Natural killer cell (primary cell): ENCODE data around the gene EXOC6B. TPM values are rescaled to one million over a fixed set of nuclear protein-coding genes. Genes with fewer than 3 reads are reported as not detected.

ENCODE experiments used
- ATAC-seq, 3 donors: fragments of 150-1000 bp in 2 of 3; fragments of 200-7000 bp in 1 of 3; cut with Tn5 transposase; 1 replicate in 1 of 3; 2 replicates in 2 of 3; pipeline ENCODE4 v1.10.0; 2021; ENCODE audit warnings: mild to moderate bottlenecking in 2 of 3, moderate library complexity in 2 of 3
- DNase-seq, 2 donors: peaks; one replicate each; pipeline versions ENCODE4 v3.0.0 to v3.0.0-alpha.2; 2013 to 2021; ENCODE audit warnings: mixed read lengths in 1 of 2
- H3K27ac ChIP-seq: one replicate; pipeline ENCODE4 v1.5.1; 2013; ENCODE audit warnings: mild to moderate bottlenecking, low read length
- H3K27me3 ChIP-seq: one replicate; pipeline ENCODE4 v1.6.1; 2013; ENCODE audit warnings: low read length; ENCODE audit not compliant: control insufficient read depth, insufficient read depth
- H3K36me3 ChIP-seq: one replicate; pipeline ENCODE4 v1.6.1; 2013; ENCODE audit warnings: low read length; ENCODE audit not compliant: control insufficient read depth, insufficient read depth
- H3K4me1 ChIP-seq: one replicate; pipeline ENCODE4 v1.6.1; 2013; ENCODE audit warnings: low read length; ENCODE audit not compliant: control insufficient read depth, insufficient read depth
- H3K4me3 ChIP-seq: one replicate; pipeline ENCODE4 v1.5.1; 2013; ENCODE audit warnings: low read length
- H3K9me3 ChIP-seq: one replicate; pipeline ENCODE4 v1.6.1; 2013; ENCODE audit warnings: low read length; ENCODE audit not compliant: control insufficient read depth, insufficient read depth
- H3K27ac Mint-ChIP-seq, 2 donors: one replicate each; pipeline ENCODE4 v1.8.0; 2022; ENCODE audit warnings: mild to moderate bottlenecking in 2 of 2, mixed read lengths in 2 of 2, moderate library complexity in 1 of 2
- H3K27me3 Mint-ChIP-seq, 2 donors: one replicate each; pipeline ENCODE4 v1.8.0; 2022; ENCODE audit warnings: low read depth in 2 of 2, mixed read lengths in 2 of 2
- H3K36me3 Mint-ChIP-seq: one replicate; pipeline ENCODE4 v1.8.0; 2022; ENCODE audit warnings: mixed read lengths
- H3K4me1 Mint-ChIP-seq, 2 donors: one replicate each; pipeline ENCODE4 v1.8.0; 2022; ENCODE audit warnings: mixed read lengths in 2 of 2
- H3K4me3 Mint-ChIP-seq: one replicate; pipeline ENCODE4 v1.8.0; 2022; ENCODE audit warnings: mild to moderate bottlenecking, moderate library complexity, mixed read lengths
- H3K9me3 Mint-ChIP-seq, 2 donors: one replicate each; pipeline ENCODE4 v1.8.0; 2022; ENCODE audit warnings: mixed read lengths in 2 of 2
- WGBS: methylation state at CpG from one replicate; pipeline ENCODE4 v1.1.7; 2013; ENCODE audit warnings: missing lambda C conversion rate; ENCODE audit not compliant: insufficient coverage; 5-methylcytosine and 5-hydroxymethylcytosine counted together
- intact Hi-C: fragments of 100-400 bp; cut with micrococcal nuclease; formaldehyde crosslinking; loops from one replicate; pipeline ENCODE4 v1.14.2; 2022
- total RNA-seq, 4 donors: library from RNA; stranded (reverse); fragments of 120-200 nt in 1 of 4; gene quantifications; one replicate each; pipeline versions ENCODE4 v1.2.3 to v1.2.4, GENCODE V29; 2013 to 2022
- TF ChIP-seq, protein P1 (sequence below): fragments of 200-600 bp; IDR thresholded peaks from one replicate; pipeline ENCODE4 v1.8.0; 2022; ENCODE audit warnings: antibody characterized with exemption

Gene EXOC6B
- total RNA-seq, 3 donors from 2014 or later (not counting 1 experiment from before 2014, with no cell fraction given): 16.6 to 17.2 (median 17.1) TPM

GRCh38 chr2:72271766-72272641, 553.8 kb downstream of the EXOC6B start:
- intact Hi-C loops: no loop called here
- DNase-seq (no peak), ATAC-seq (no peak)
- Mint-ChIP-seq H3K9me3 (no peaks in the 10 kb centered on the region), H3K27ac (no peak overlapping the region), H3K4me3 (no peak overlapping the region), H3K27me3 (no peaks in the 10 kb centered on the region), H3K36me3 (no peaks in the 10 kb centered on the region), H3K4me1 (no peaks in the 10 kb centered on the region)
- no peak overlapping the region for H3K4me3 ChIP-seq
- H3K9me3 ChIP-seq: no peaks in the 10 kb centered on the region
- no peak overlapping the region for H3K27ac ChIP-seq
- H3K27me3 ChIP-seq: no peaks in the 10 kb centered on the region
- no peaks in the 10 kb centered on the region for H3K4me1 ChIP-seq
- TF ChIP-seq, protein P1, sequence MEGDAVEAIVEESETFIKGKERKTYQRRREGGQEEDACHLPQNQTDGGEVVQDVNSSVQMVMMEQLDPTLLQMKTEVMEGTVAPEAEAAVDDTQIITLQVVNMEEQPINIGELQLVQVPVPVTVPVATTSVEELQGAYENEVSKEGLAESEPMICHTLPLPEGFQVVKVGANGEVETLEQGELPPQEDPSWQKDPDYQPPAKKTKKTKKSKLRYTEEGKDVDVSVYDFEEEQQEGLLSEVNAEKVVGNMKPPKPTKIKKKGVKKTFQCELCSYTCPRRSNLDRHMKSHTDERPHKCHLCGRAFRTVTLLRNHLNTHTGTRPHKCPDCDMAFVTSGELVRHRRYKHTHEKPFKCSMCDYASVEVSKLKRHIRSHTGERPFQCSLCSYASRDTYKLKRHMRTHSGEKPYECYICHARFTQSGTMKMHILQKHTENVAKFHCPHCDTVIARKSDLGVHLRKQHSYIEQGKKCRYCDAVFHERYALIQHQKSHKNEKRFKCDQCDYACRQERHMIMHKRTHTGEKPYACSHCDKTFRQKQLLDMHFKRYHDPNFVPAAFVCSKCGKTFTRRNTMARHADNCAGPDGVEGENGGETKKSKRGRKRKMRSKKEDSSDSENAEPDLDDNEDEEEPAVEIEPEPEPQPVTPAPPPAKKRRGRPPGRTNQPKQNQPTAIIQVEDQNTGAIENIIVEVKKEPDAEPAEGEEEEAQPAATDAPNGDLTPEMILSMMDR: no peak
- 80% methylated on average over 4 of the region's 5 CpGs for WGBS
- H3K36me3 ChIP-seq: no peaks in the 10 kb centered on the region

GRCh38 chr2:72271276-72271614, 554.6 kb downstream of the EXOC6B start:
- Histone ChIP-seq H3K9me3 (no peaks in the 10 kb centered on the region), H3K4me1 (no peaks in the 10 kb centered on the region), H3K4me3 (no peak overlapping the region), H3K27ac (no peak overlapping the region), H3K36me3 (no peaks in the 10 kb centered on the region), H3K27me3 (no peaks in the 10 kb centered on the region)
- TF ChIP-seq, protein P1: no peak
- H3K27ac Mint-ChIP-seq: no peak overlapping the region
- no peaks in the 10 kb centered on the region for H3K4me1 Mint-ChIP-seq
- H3K27me3 Mint-ChIP-seq: no peaks in the 10 kb centered on the region
- H3K36me3 Mint-ChIP-seq: no peaks in the 10 kb centered on the region
- DNase-seq (no peak), ATAC-seq (no peak)
- H3K9me3 Mint-ChIP-seq: no peaks in the 10 kb centered on the region
- no peak overlapping the region for H3K4me3 Mint-ChIP-seq
- 86% methylated on average over 1 of the region's 1 CpG for WGBS
- intact Hi-C loops: no loop called here

GRCh38 chr2:72270556-72271275, 555.1 kb downstream of the EXOC6B start:
- Mint-ChIP-seq H3K27ac (no peak overlapping the region), H3K36me3 (no peaks in the 10 kb centered on the region), H3K9me3 (no peaks in the 10 kb centered on the region), H3K4me1 (no peaks in the 10 kb centered on the region), H3K27me3 (no peaks in the 10 kb centered on the region), H3K4me3 (no peak overlapping the region)
- no peak for DNase-seq
- H3K27me3 ChIP-seq: no peaks in the 10 kb centered on the region
- H3K27ac ChIP-seq: no peak overlapping the region
- WGBS: 100% methylated on average over 1 of the region's 1 CpG
- TF ChIP-seq, protein P1: no peak
- no peak overlapping the region for H3K4me3 ChIP-seq
- intact Hi-C loops: no loop called here
- H3K36me3 ChIP-seq: no peaks in the 10 kb centered on the region
- no peaks in the 10 kb centered on the region for H3K4me1 ChIP-seq
- H3K9me3 ChIP-seq: no peaks in the 10 kb centered on the region
- ATAC-seq: no peak
